ENCODE data around the gene NIP7. TPM values are rescaled to one million over a fixed set of nuclear protein-coding genes. Genes with fewer than 3 reads are reported as not detected.

NIP7 gene
- total and polyA plus RNA-seq, 9 of the 15 experiments (the other 6 are each of a cell fraction or from before 2014, with no cell fraction given), result 28.9 to 85.5 (median 72.5) TPM

- TF ChIP-seq SFPQ (IDR thresholded peaks at IDR 0.05; ENCODE audit: low read depth, low read length) (no peak), ZNF316 (IDR thresholded peaks at IDR 0.05) (no peak), RBM14 (IDR thresholded peaks at IDR 0.05; ENCODE audit: borderline replicate concordance, insufficient read depth, low read depth, low read length) (no peak), ZNF398 (CRISPR knock-in tag; IDR thresholded peaks at IDR 0.05) (no peak), ZSCAN29 (IDR thresholded peaks at IDR 0.05) (no peak), ZFP36 (IDR thresholded peaks at IDR 0.05; ENCODE audit: low read depth, low read length, partially characterized antibody) (peak; percentile 25), ZNF347 (CRISPR knock-in tag; IDR thresholded peaks at IDR 0.05; ENCODE audit: low read depth) (no peak), ARID2 (IDR thresholded peaks at IDR 0.05) (no peak), ZNF655 (CRISPR knock-in tag; IDR thresholded peaks at IDR 0.05) (no peak), THAP12 (CRISPR knock-in tag; IDR thresholded peaks at IDR 0.05) (peak; percentile 80; the same call in 1 of the 2 replicates), FOXM1 (IDR thresholded peaks at IDR 0.05; ENCODE audit: low read depth) (peak; percentile 62), FOXM1 (CRISPR knock-in tag; IDR thresholded peaks at IDR 0.05; ENCODE audit: low read depth) (0 out of 2 replicates have a peak, but pooled peaks have one; percentile 79), POLR3G (IDR thresholded peaks at IDR 0.05; ENCODE audit: extremely low read depth, insufficient read length, insufficient replicate concordance) (no peak), ZC3H11A (IDR thresholded peaks at IDR 0.05; ENCODE audit: low read depth, low read length) (peak; percentile 17; the same call in 1 of the 2 replicates), LEF1 (IDR thresholded peaks at IDR 0.05) (0 out of 2 replicates have a peak, but pooled peaks have one; percentile 20), YY1 (IDR thresholded peaks at IDR 0.05; ENCODE audit: borderline replicate concordance in 1 of 3, control insufficient read depth in 1 of 3, extremely low read depth in 1 of 3, insufficient read depth in 3 of 3, insufficient read length in 1 of 3, insufficient replicate concordance in 2 of 3, low read depth in 1 of 3, low read length in 2 of 3) (peak; percentile 77 to 98 (median 95)), ZNF436 (CRISPR knock-in tag; IDR thresholded peaks at IDR 0.05) (no peak), SMAD2 (IDR thresholded peaks at IDR 0.05; ENCODE audit: low read depth, low read length) (no peak), HDAC6 (IDR thresholded peaks at IDR 0.05; ENCODE audit: low read depth, low read length) (no peak), FOXJ3 (CRISPR knock-in tag; IDR thresholded peaks at IDR 0.05) (no peak)
These were observed at the start of gene NIP7, which contains the start of gene COG8 (continued) for GRCh38 chr16:69339289-69340094.

Measured in K562 (cell line).